Measurements from ENCODE around the gene DECR2. TPM values are rescaled to one million over a fixed set of nuclear protein-coding genes. Genes with fewer than 3 reads are reported as not detected.

DECR2 gene
- total RNA-seq, 6 donors from 2014 or later, result 8.6 to 22.4 (median 14.6) TPM

- Histone ChIP-seq H3K27me3 (no peaks in the 10 kb centered on the region), H3K4me1 (peaks cover 28 to 46% (median 42%) of the 10 kb centered on the region in 4 donors), H3K9me3 (no peaks in the 10 kb centered on the region), H3K27ac (peak overlapping the region; percentile 35 to 95 (median 66)), H3K36me3 (peaks cover 0 to 35% (median 31%) of the 10 kb centered on the region in 4 donors), H3K4me3 (peak overlapping the region in 1 of 4 donors; percentile 8)
- ATAC-seq (ENCODE audit: low FRiP score in 2 of 2) (peak; percentile 4 to 86), DNase-seq (peak; percentile 86 to 95)
- WGBS, 2 donors, result 53 to 80% methylated on average over 2 to 8 of the region's 16 CpGs
- TF ChIP-seq EP300 (IDR thresholded peaks at IDR 0.05) (no peak), CTCF (IDR thresholded peaks at IDR 0.05) (no peak), POLR2A (IDR thresholded peaks at IDR 0.05) (peak in 2 of 4 donors; percentile 18 to 27), POLR2AphosphoS5 (IDR thresholded peaks at IDR 0.05) (peak in 1 of 2 donors; percentile 28)
Observed at GRCh38 chr16:379183-379960, 22.3 kb upstream of the DECR2 start.

GRCh38 chr16:379961-380761 lies 21.5 kb upstream of the DECR2 start:
- 73 to 95% methylated on average over 23 of the region's 27 CpGs for WGBS, 2 donors
- Histone ChIP-seq H3K27me3 (no peaks in the 10 kb centered on the region), H3K4me3 (peak overlapping the region in 3 of 4 donors; percentile 98 to 100 (median 98)), H3K9me3 (no peaks in the 10 kb centered on the region), H3K36me3 (peaks cover 0 to 27% (median 23%) of the 10 kb centered on the region in 4 donors), H3K4me1 (peaks cover 28 to 48% (median 43%) of the 10 kb centered on the region in 4 donors), H3K27ac (peak overlapping the region; percentile 35 to 95 (median 85))
- DNase-seq (peak in 1 of 2 donors; percentile 45), ATAC-seq (ENCODE audit: low FRiP score in 2 of 2) (no peak)
- TF ChIP-seq CTCF (IDR thresholded peaks at IDR 0.05) (no peak), EP300 (IDR thresholded peaks at IDR 0.05) (no peak), POLR2AphosphoS5 (IDR thresholded peaks at IDR 0.05) (no peak), POLR2A (IDR thresholded peaks at IDR 0.05) (no peak)

- H3K27ac ChIP-seq, result peak overlapping the region; percentile 82 to 95 (median 85)
- WGBS, 2 donors, result 0% methylated on average over 2 to 7 of the region's 12 CpGs
- peak overlapping the region; percentile 92 to 100 (median 98) for H3K4me3 ChIP-seq
- H3K4me1 ChIP-seq, result peaks cover 28 to 48% (median 43%) of the 10 kb centered on the region in 4 donors
- ATAC-seq (ENCODE audit: low FRiP score in 2 of 2) (peak in 1 of 2 donors; percentile 30), DNase-seq (peak in 1 of 2 donors; percentile 65)
- H3K27me3 ChIP-seq, result no peaks in the 10 kb centered on the region
- TF ChIP-seq POLR2AphosphoS5 (IDR thresholded peaks at IDR 0.05) (no peak), EP300 (IDR thresholded peaks at IDR 0.05) (no peak), CTCF (IDR thresholded peaks at IDR 0.05) (no peak), POLR2A (IDR thresholded peaks at IDR 0.05) (no peak)
- no peaks in the 10 kb centered on the region for H3K9me3 ChIP-seq
- peaks cover 0 to 22% (median 20%) of the 10 kb centered on the region in 4 donors for H3K36me3 ChIP-seq
Observed at GRCh38 chr16:380762-381011, 21.0 kb upstream of the DECR2 start.

- peaks cover 28 to 48% (median 43%) of the 10 kb centered on the region in 4 donors for H3K4me1 ChIP-seq
- TF ChIP-seq POLR2A (IDR thresholded peaks at IDR 0.05) (no peak), CTCF (IDR thresholded peaks at IDR 0.05) (peak in 2 of 6 experiments; percentile 6 to 7)
- peak overlapping the region; percentile 82 to 95 (median 85) for H3K27ac ChIP-seq
- WGBS, 2 donors, result 0 to 6% methylated on average over 4 to 25 of the region's 73 CpGs
- H3K4me3 ChIP-seq, result peak overlapping the region; percentile 92 to 100 (median 98)
- no peaks in the 10 kb centered on the region for H3K27me3 ChIP-seq
- ATAC-seq (ENCODE audit: low FRiP score in 2 of 2), result peak; percentile 1 to 56
- peaks cover 0 to 17% (median 15%) of the 10 kb centered on the region in 4 donors for H3K36me3 ChIP-seq
- H3K9me3 ChIP-seq, result no peaks in the 10 kb centered on the region
- peak in 1 of 2 donors; percentile 90 for DNase-seq
Observed at GRCh38 chr16:381012-381788, 20.5 kb upstream of the DECR2 start.
